HG02798 (cell line): ENCODE results near the gene ZNF146.
"Not testable (repeated sequence)": the region's sequence is repeated elsewhere in the genome, so short reads cannot be mapped to it uniquely, and the experiment has no call there.

Experiments
- ATAC-seq: cut with Tn5 transposase; IDR thresholded peaks from one replicate; pipeline ENCODE4 v1.9.1; 2021; ENCODE audit warnings: mild to moderate bottlenecking; ENCODE audit not compliant: unreplicated experiment, poor library complexity

ZNF146 gene

GRCh38 chr19:36268081-36268480 lies 53.2 kb downstream of the ZNF146 start:
- not testable (repeated sequence) for ATAC-seq

GRCh38 chr19:36268591-36268990 lies 53.7 kb downstream of the ZNF146 start:
- ATAC-seq: not testable (repeated sequence)

- ATAC-seq: not testable (repeated sequence)
Measured at GRCh38 chr19:36269295-36269694, 54.4 kb downstream of the ZNF146 start.
